K562 (cell line): Measurements from ENCODE around the gene WWP2. TPM values are rescaled to one million over a fixed set of nuclear protein-coding genes. Genes with fewer than 3 reads are reported as not detected.

Experiments
- CCNT2 ChIP-seq: IDR thresholded peaks from 2 replicates; pipeline ENCODE4 v1.6.1; 2011; ENCODE audit warnings: borderline replicate concordance, low read depth, mild to moderate bottlenecking, moderate library complexity, mixed read lengths, low read length; ENCODE audit not compliant: insufficient read length; ENCODE audit errors: extremely low read depth
- CXXC5 ChIP-seq: fragments of 250-450 bp; sonication (Bioruptor Pico); IDR thresholded peaks from 2 replicates; pipeline ENCODE4 v1.8.0; 2022; ENCODE audit warnings: inconsistent platforms, mild to moderate bottlenecking, moderate library complexity
- ETV5 ChIP-seq: sonication (generic); formaldehyde crosslinking; IDR thresholded peaks from 2 replicates; pipeline ENCODE4 v1.4.0; 2020; ENCODE audit warnings: low read depth, mild to moderate bottlenecking, missing genetic modification reagents
- FOXJ2 ChIP-seq: fragments of 200-800 bp; sonication (Bioruptor generic); IDR thresholded peaks from 2 replicates; pipeline ENCODE4 v1.6.1; 2016; ENCODE audit warnings: missing genetic modification characterization, missing compliant biosample characterization
- GATA2 ChIP-seq: sonication (generic); formaldehyde crosslinking; IDR thresholded peaks from 2 replicates; pipeline ENCODE4 v1.4.0; 2020; ENCODE audit warnings: mild to moderate bottlenecking, missing genetic modification reagents
- HBP1 ChIP-seq: fragments of 450-650 bp; formaldehyde crosslinking; IDR thresholded peaks from 2 replicates; pipeline ENCODE4 v1.4.0; 2022; ENCODE audit warnings: missing genetic modification characterization
- PKNOX1 ChIP-seq: fragments of 450-650 bp; IDR thresholded peaks from 2 replicates; pipeline ENCODE4 v1.6.1; 2016
- POLR2G ChIP-seq: fragments of 200-400 bp; formaldehyde crosslinking; IDR thresholded peaks from 2 replicates; pipeline ENCODE4 v1.6.1; 2017; ENCODE audit warnings: low read depth, mild to moderate bottlenecking, antibody characterized with exemption, low read length, moderate library complexity
- RAD21 ChIP-seq, 2 experiments: fragments of 250-450 bp in 1 of 2; fragments of 450-650 bp in 1 of 2; sonication (Bioruptor Pico) in 1 of 2; formaldehyde crosslinking in 1 of 2; IDR thresholded peaks in 1 of 2; conservative IDR thresholded peaks in 1 of 2; 2 replicates each; pipeline versions ENCODE4 v1.4.0 to v1.8.0; 2020 to 2022; ENCODE audit warnings: mild to moderate bottlenecking in 2 of 2, moderate library complexity in 1 of 2
- SLC30A9 ChIP-seq: fragments of 250-450 bp; sonication (Bioruptor Pico); IDR thresholded peaks from 2 replicates; pipeline ENCODE4 v1.8.0; 2022; ENCODE audit warnings: mild to moderate bottlenecking, moderate library complexity
- SMAD2 ChIP-seq: fragments of 150-350 bp; IDR thresholded peaks from 2 replicates; pipeline ENCODE4 v1.6.1; 2014; ENCODE audit warnings: low read depth, mild to moderate bottlenecking, low read length
- SMAD3 ChIP-seq: fragments of 450-650 bp; formaldehyde crosslinking; conservative IDR thresholded peaks from 2 replicates; pipeline ENCODE4 v1.4.0; 2020; ENCODE audit warnings: mild to moderate bottlenecking
- SNRNP70 ChIP-seq: fragments of 200-400 bp; formaldehyde crosslinking; optimal IDR thresholded peaks from 2 replicates; pipeline ENCODE3; 2017; ENCODE audit warnings: low read depth, low read length
- SP2 ChIP-seq: IDR thresholded peaks from 2 replicates; pipeline ENCODE4 v1.6.1; 2011; ENCODE audit warnings: mild to moderate bottlenecking, low read depth, low read length, moderate library complexity; ENCODE audit not compliant: poor library complexity, severe bottlenecking; ENCODE audit errors: extremely low read depth
- TAF1 ChIP-seq: IDR thresholded peaks from 2 replicates; pipeline ENCODE4 v1.6.1; 2011; ENCODE audit warnings: mild to moderate bottlenecking, low read length, moderate library complexity; ENCODE audit not compliant: insufficient read depth, control insufficient read depth, severe bottlenecking; ENCODE audit errors: extremely low read depth
- TFE3 ChIP-seq: fragments of 450-650 bp; formaldehyde crosslinking; IDR thresholded peaks from 2 replicates; pipeline ENCODE4 v1.4.0; 2020; ENCODE audit warnings: mild to moderate bottlenecking, mixed read lengths
- ZKSCAN1 ChIP-seq: fragments of 150-350 bp; IDR thresholded peaks from 2 replicates; pipeline ENCODE4 v1.6.1; 2016; ENCODE audit warnings: low read depth, low read length
- ZNF639 ChIP-seq, 2 experiments: fragments of 200-800 bp in 1 of 2; sonication (Bioruptor generic) in 1 of 2; sonication (generic) in 1 of 2; formaldehyde crosslinking in 1 of 2; IDR thresholded peaks in 1 of 2; conservative IDR thresholded peaks in 1 of 2; 2 replicates each; pipeline versions ENCODE4 v1.5.0 to v1.6.1; 2016 to 2020; ENCODE audit warnings: missing compliant biosample characterization in 1 of 2, missing genetic modification characterization in 1 of 2, missing genetic modification reagents in 1 of 2
- polyA plus RNA-seq, 8 experiments: library from polyadenylated mRNA; depleted of rRNA in 4 of 8; stranded (reverse) in 5 of 8; unstranded in 3 of 8; fragments of >200 nt; fragmentation: Nextera tagmentation in 2 of 8; fragmentation: Illumina TruSeq in 1 of 8; extraction: Ambion mirVana in 2 of 8; extraction: Trizol in 1 of 8; gene quantifications; 2 replicates each; pipeline versions ENCODE4 v1.2.1 to v1.2.3, GENCODE V29; 2011 to 2014; ENCODE audit warnings: inconsistent platforms in 1 of 8, missing spikeins in 1 of 8
- total RNA-seq, 7 experiments: library from RNA; depleted of rRNA in 6 of 7; stranded (reverse); fragments of >200 nt in 6 of 7; fragmentation: Illumina TruSeq in 2 of 7; extraction: Trizol in 2 of 7; gene quantifications; 2 replicates each; pipeline versions ENCODE4 v1.2.1 to v1.2.3, GENCODE V29; 2011 to 2021; ENCODE audit warnings: low replicate concordance in 1 of 7

The WWP2 gene
- total and polyA plus RNA-seq, 9 of the 15 experiments (the other 6 are each of a cell fraction or from before 2014, with no cell fraction given) = 1.9 to 34.4 (median 14.6) TPM

GRCh38 chr16:69761983-69762813, at the start of gene WWP2 (continued):
- TF ChIP-seq POLR2G (peak; percentile 89), FOXJ2 (tag) (peak; percentile 41; the same call in 1 of the 2 replicates), CCNT2 (peak; percentile 28), TAF1 (peak; percentile 84), ZNF639 (CRISPR knock-in tag; conservative IDR thresholded peaks at IDR 0.05 in 1 of 2, IDR thresholded peaks at IDR 0.05 in 1 of 2) (peak in 1 of 2 experiments; percentile 61; a peak in 1 of 4 replicates), SMAD3 (CRISPR knock-in tag) (no peak), RAD21 (CRISPR knock-in tag; conservative IDR thresholded peaks at IDR 0.05 in 1 of 2, IDR thresholded peaks at IDR 0.05 in 1 of 2) (no peak), ZKSCAN1 (no peak), ETV5 (CRISPR knock-in tag) (no peak), SP2 (peak; percentile 20), SMAD2 (no peak), PKNOX1 (no peak), GATA2 (no peak; the same call in 1 of the 2 replicates), SLC30A9 (CRISPR knock-in tag) (no peak), HBP1 (CRISPR knock-in tag) (no peak), CXXC5 (CRISPR knock-in tag) (peak; percentile 96), SNRNP70 (no peak), TFE3 (CRISPR knock-in tag) (peak; percentile 99)
